Natural killer cell (primary cell): ENCODE results near the gene PDZRN4. TPM values are rescaled to one million over a fixed set of nuclear protein-coding genes. Genes with fewer than 3 reads are reported as not detected.

Experiments
- ATAC-seq, 3 donors: fragments of 150-1000 bp in 2 of 3; fragments of 200-7000 bp in 1 of 3; cut with Tn5 transposase; 1 replicate in 1 of 3; 2 replicates in 2 of 3; pipeline ENCODE4 v1.10.0; 2021; ENCODE audit warnings: mild to moderate bottlenecking in 2 of 3, moderate library complexity in 2 of 3
- DNase-seq, 2 donors: peaks; one replicate each; pipeline versions ENCODE4 v3.0.0 to v3.0.0-alpha.2; 2013 to 2021; ENCODE audit warnings: mixed read lengths in 1 of 2
- H3K27ac ChIP-seq: one replicate; pipeline ENCODE4 v1.5.1; 2013; ENCODE audit warnings: mild to moderate bottlenecking, low read length
- H3K27me3 ChIP-seq: one replicate; pipeline ENCODE4 v1.6.1; 2013; ENCODE audit warnings: low read length; ENCODE audit not compliant: control insufficient read depth, insufficient read depth
- H3K36me3 ChIP-seq: one replicate; pipeline ENCODE4 v1.6.1; 2013; ENCODE audit warnings: low read length; ENCODE audit not compliant: control insufficient read depth, insufficient read depth
- H3K4me1 ChIP-seq: one replicate; pipeline ENCODE4 v1.6.1; 2013; ENCODE audit warnings: low read length; ENCODE audit not compliant: control insufficient read depth, insufficient read depth
- H3K4me3 ChIP-seq: one replicate; pipeline ENCODE4 v1.5.1; 2013; ENCODE audit warnings: low read length
- H3K9me3 ChIP-seq: one replicate; pipeline ENCODE4 v1.6.1; 2013; ENCODE audit warnings: low read length; ENCODE audit not compliant: control insufficient read depth, insufficient read depth
- H3K27ac Mint-ChIP-seq, 2 donors: one replicate each; pipeline ENCODE4 v1.8.0; 2022; ENCODE audit warnings: mild to moderate bottlenecking in 2 of 2, mixed read lengths in 2 of 2, moderate library complexity in 1 of 2
- H3K27me3 Mint-ChIP-seq, 2 donors: one replicate each; pipeline ENCODE4 v1.8.0; 2022; ENCODE audit warnings: low read depth in 2 of 2, mixed read lengths in 2 of 2
- H3K36me3 Mint-ChIP-seq: one replicate; pipeline ENCODE4 v1.8.0; 2022; ENCODE audit warnings: mixed read lengths
- H3K4me1 Mint-ChIP-seq, 2 donors: one replicate each; pipeline ENCODE4 v1.8.0; 2022; ENCODE audit warnings: mixed read lengths in 2 of 2
- H3K4me3 Mint-ChIP-seq: one replicate; pipeline ENCODE4 v1.8.0; 2022; ENCODE audit warnings: mild to moderate bottlenecking, moderate library complexity, mixed read lengths
- H3K9me3 Mint-ChIP-seq, 2 donors: one replicate each; pipeline ENCODE4 v1.8.0; 2022; ENCODE audit warnings: mixed read lengths in 2 of 2
- CTCF ChIP-seq: fragments of 200-600 bp; IDR thresholded peaks from one replicate; pipeline ENCODE4 v1.8.0; 2022; ENCODE audit warnings: antibody characterized with exemption
- WGBS: methylation state at CpG from one replicate; pipeline ENCODE4 v1.1.7; 2013; ENCODE audit warnings: missing lambda C conversion rate; ENCODE audit not compliant: insufficient coverage; 5-methylcytosine and 5-hydroxymethylcytosine counted together
- intact Hi-C: fragments of 100-400 bp; cut with micrococcal nuclease; formaldehyde crosslinking; loops from one replicate; pipeline ENCODE4 v1.14.2; 2022
- total RNA-seq, 4 donors: library from RNA; stranded (reverse); fragments of 120-200 nt in 1 of 4; gene quantifications; one replicate each; pipeline versions ENCODE4 v1.2.3 to v1.2.4, GENCODE V29; 2013 to 2022

PDZRN4 gene
- total RNA-seq, 3 donors from 2014 or later (not counting 1 experiment from before 2014, with no cell fraction given) = not detected

GRCh38 chr12:41336041-41336549 is 148.0 kb downstream of the PDZRN4 start:
- no peaks in the 10 kb centered on the region for H3K9me3 ChIP-seq
- Mint-ChIP-seq H3K27ac (no peak overlapping the region), H3K9me3 (peaks cover 10 to 13% of the 10 kb centered on the region in 2 donors), H3K4me3 (no peak overlapping the region), H3K36me3 (no peaks in the 10 kb centered on the region), H3K4me1 (no peaks in the 10 kb centered on the region), H3K27me3 (no peaks in the 10 kb centered on the region)
- DNase-seq (no peak), ATAC-seq (no peak)
- no peaks in the 10 kb centered on the region for H3K4me1 ChIP-seq
- no peak overlapping the region for H3K27ac ChIP-seq
- no peak for TF ChIP-seq CTCF
- no peak overlapping the region for H3K4me3 ChIP-seq
- no peaks in the 10 kb centered on the region for H3K27me3 ChIP-seq
- intact Hi-C loops = no loop called here
- H3K36me3 ChIP-seq = no peaks in the 10 kb centered on the region
- 71% methylated on average over 3 of the region's 3 CpGs for WGBS

GRCh38 chr12:41339784-41340183 is 151.7 kb downstream of the PDZRN4 start:
- ATAC-seq (no peak), DNase-seq (no peak)

GRCh38 chr12:41344776-41345470 is 156.8 kb downstream of the PDZRN4 start:
- no peak overlapping the region for H3K4me3 ChIP-seq
- no peaks in the 10 kb centered on the region for H3K4me1 ChIP-seq
- no peaks in the 10 kb centered on the region for H3K36me3 ChIP-seq
- Mint-ChIP-seq H3K36me3 (no peaks in the 10 kb centered on the region), H3K27me3 (no peaks in the 10 kb centered on the region), H3K4me1 (no peaks in the 10 kb centered on the region), H3K4me3 (no peak overlapping the region), H3K27ac (no peak overlapping the region), H3K9me3 (peaks cover 2 to 9% of the 10 kb centered on the region in 2 donors)
- 100% methylated on average over 5 of the region's 8 CpGs for WGBS
- no peak for DNase-seq
- no peaks in the 10 kb centered on the region for H3K27me3 ChIP-seq
- intact Hi-C loops = no loop called here
- TF ChIP-seq CTCF = no peak
- no peak for ATAC-seq
- no peak overlapping the region for H3K27ac ChIP-seq
- no peaks in the 10 kb centered on the region for H3K9me3 ChIP-seq

More at GRCh38 chr12:41339784-41340183, 151.7 kb downstream of the PDZRN4 start:
- no peak for TF ChIP-seq CTCF
- Histone ChIP-seq H3K27me3 (no peaks in the 10 kb centered on the region), H3K9me3 (no peaks in the 10 kb centered on the region), H3K4me1 (no peaks in the 10 kb centered on the region), H3K27ac (no peak overlapping the region), H3K36me3 (no peaks in the 10 kb centered on the region), H3K4me3 (no peak overlapping the region)
- Mint-ChIP-seq H3K27ac (no peak overlapping the region), H3K36me3 (no peaks in the 10 kb centered on the region), H3K4me3 (no peak overlapping the region), H3K4me1 (no peaks in the 10 kb centered on the region), H3K27me3 (no peaks in the 10 kb centered on the region), H3K9me3 (peaks cover 0 to 12% of the 10 kb centered on the region in 2 donors)
- intact Hi-C loops = no loop called here

- H3K9me3 ChIP-seq = no peaks in the 10 kb centered on the region
- DNase-seq (no peak), ATAC-seq (no peak)
- no CpG with 5 or more reads among the region's 1 CpG for WGBS
- H3K36me3 Mint-ChIP-seq = peaks cover 11% of the 10 kb centered on the region
- no peak overlapping the region for H3K27ac Mint-ChIP-seq
- peaks cover 8 to 9% of the 10 kb centered on the region in 2 donors for H3K9me3 Mint-ChIP-seq
- H3K27me3 Mint-ChIP-seq = no peaks in the 10 kb centered on the region
- H3K4me1 Mint-ChIP-seq = no peaks in the 10 kb centered on the region
- no peak overlapping the region for H3K4me3 Mint-ChIP-seq
- no peak overlapping the region for H3K27ac ChIP-seq
- H3K4me1 ChIP-seq = no peaks in the 10 kb centered on the region
- H3K4me3 ChIP-seq = no peak overlapping the region
- intact Hi-C loops = no loop called here
- H3K36me3 ChIP-seq = no peaks in the 10 kb centered on the region
- TF ChIP-seq CTCF = no peak
- H3K27me3 ChIP-seq = no peaks in the 10 kb centered on the region
These were observed 160.1 kb downstream of the PDZRN4 start for GRCh38 chr12:41348198-41348597.
